Measurements from ENCODE around the gene KRTAP13-1. TPM values are rescaled to one million over a fixed set of nuclear protein-coding genes. Genes with fewer than 3 reads are reported as not detected.

The KRTAP13-1 gene
- polyA plus RNA-seq, 4 donors, result not detected

Other genes starting within 250 kb of the KRTAP13-1 start
- not detected for gene CLDN17, start 229.2 kb upstream of the KRTAP13-1 start, polyA plus RNA-seq (ENCODE audit: insufficient read length in 4 of 4)
- gene CLDN8, start 179.9 kb upstream of the KRTAP13-1 start, polyA plus RNA-seq (ENCODE audit: insufficient read length in 4 of 4), result 100 to 1,000 TPM in 1 of 4 donors, 10 to 100 TPM in 3; 42.1 to 110 (median 60.0) TPM
- gene KRTAP24-1, start 113.1 kb upstream of the KRTAP13-1 start, polyA plus RNA-seq (ENCODE audit: insufficient read length in 4 of 4), result not detected
- not detected for gene KRTAP25-1, start 106.5 kb upstream of the KRTAP13-1 start, polyA plus RNA-seq (ENCODE audit: insufficient read length in 4 of 4)
- gene KRTAP26-1, start 75.7 kb upstream of the KRTAP13-1 start, polyA plus RNA-seq (ENCODE audit: insufficient read length in 4 of 4), result not detected
- gene KRTAP27-1, start 58.3 kb upstream of the KRTAP13-1 start, polyA plus RNA-seq (ENCODE audit: insufficient read length in 4 of 4), result not detected
- gene KRTAP23-1, start 47.4 kb upstream of the KRTAP13-1 start, polyA plus RNA-seq (ENCODE audit: insufficient read length in 4 of 4), result not detected
- gene KRTAP13-2, start 23.8 kb upstream of the KRTAP13-1 start, polyA plus RNA-seq (ENCODE audit: insufficient read length in 4 of 4), result not detected
- not detected for gene KRTAP13-3, start 29.9 kb downstream of the KRTAP13-1 start, polyA plus RNA-seq (ENCODE audit: insufficient read length in 4 of 4)
- not detected for gene KRTAP13-4, start 34.2 kb downstream of the KRTAP13-1 start, polyA plus RNA-seq (ENCODE audit: insufficient read length in 4 of 4)
- gene KRTAP15-1, start 44.2 kb downstream of the KRTAP13-1 start, polyA plus RNA-seq (ENCODE audit: insufficient read length in 4 of 4), result not detected
- not detected for gene KRTAP19-1, start 84.3 kb downstream of the KRTAP13-1 start, polyA plus RNA-seq (ENCODE audit: insufficient read length in 4 of 4)
- not detected for gene KRTAP19-2, start 91.4 kb downstream of the KRTAP13-1 start, polyA plus RNA-seq (ENCODE audit: insufficient read length in 4 of 4)
- not detected for gene KRTAP19-3, start 96.0 kb downstream of the KRTAP13-1 start, polyA plus RNA-seq (ENCODE audit: insufficient read length in 4 of 4)
- gene KRTAP19-4, start 101.1 kb downstream of the KRTAP13-1 start, polyA plus RNA-seq (ENCODE audit: insufficient read length in 4 of 4), result not detected
- not detected for gene KRTAP19-5, start 106.1 kb downstream of the KRTAP13-1 start, polyA plus RNA-seq (ENCODE audit: insufficient read length in 4 of 4)
- not detected for gene KRTAP19-6, start 145.8 kb downstream of the KRTAP13-1 start, polyA plus RNA-seq (ENCODE audit: insufficient read length in 4 of 4)
- not detected for gene KRTAP19-7, start 165.3 kb downstream of the KRTAP13-1 start, polyA plus RNA-seq (ENCODE audit: insufficient read length in 4 of 4)
- not detected for gene KRTAP22-2, start 194.4 kb downstream of the KRTAP13-1 start, polyA plus RNA-seq (ENCODE audit: insufficient read length in 4 of 4)
- gene KRTAP6-3, start 196.4 kb downstream of the KRTAP13-1 start, polyA plus RNA-seq (ENCODE audit: insufficient read length in 4 of 4), result not detected
- gene KRTAP6-2, start 202.9 kb downstream of the KRTAP13-1 start, polyA plus RNA-seq (ENCODE audit: insufficient read length in 4 of 4), result not detected
- not detected for gene KRTAP22-1, start 205.1 kb downstream of the KRTAP13-1 start, polyA plus RNA-seq (ENCODE audit: insufficient read length in 4 of 4)
- not detected for gene KRTAP6-1, start 217.9 kb downstream of the KRTAP13-1 start, polyA plus RNA-seq (ENCODE audit: insufficient read length in 4 of 4)
- not detected for gene KRTAP20-1, start 220.4 kb downstream of the KRTAP13-1 start, polyA plus RNA-seq (ENCODE audit: insufficient read length in 4 of 4)
- gene KRTAP20-4, start 224.6 kb downstream of the KRTAP13-1 start, polyA plus RNA-seq (ENCODE audit: insufficient read length in 4 of 4), result not detected
- not detected for gene KRTAP20-2, start 239.2 kb downstream of the KRTAP13-1 start, polyA plus RNA-seq (ENCODE audit: insufficient read length in 4 of 4)
- gene KRTAP20-3, start 246.8 kb downstream of the KRTAP13-1 start, polyA plus RNA-seq (ENCODE audit: insufficient read length in 4 of 4), result not detected

All from left renal cortex interstitium (tissue), 4 donors.